DOHH2 (cell line): ENCODE results near the gene BEND5.

Source experiments
- H3F3A ChIP-seq: fragments of 200-600 bp; sonication (generic), shearing (Covaris generic); 2 replicates; pipeline ENCODE4 v1.6.0; 2016; ENCODE audit warnings: antibody characterized with exemption, mild to moderate bottlenecking; ENCODE audit not compliant: control insufficient read depth, insufficient read depth
- H3K27ac ChIP-seq: fragments of 200-600 bp; sonication (generic); 2 replicates; pipeline ENCODE4 v1.5.1; 2014; ENCODE audit warnings: low read depth, mild to moderate bottlenecking, low read length, moderate library complexity
- H3K27me3 ChIP-seq: fragments of 200-600 bp; sonication (generic); 2 replicates; pipeline ENCODE4 v1.6.1; 2014; ENCODE audit warnings: mild to moderate bottlenecking, low read length, mixed read lengths; ENCODE audit not compliant: control insufficient read depth
- H3K36me3 ChIP-seq: fragments of 200-600 bp; sonication (generic); 2 replicates; pipeline ENCODE4 v1.6.1; 2014; ENCODE audit warnings: mild to moderate bottlenecking, low read length, moderate library complexity, mixed read lengths; ENCODE audit not compliant: control insufficient read depth
- H3K4me1 ChIP-seq: fragments of 200-600 bp; sonication (generic); 2 replicates; pipeline ENCODE4 v1.6.1; 2014; ENCODE audit warnings: mild to moderate bottlenecking, low read length, mixed read lengths; ENCODE audit not compliant: control insufficient read depth
- H3K4me2 ChIP-seq: fragments of 200-600 bp; sonication (generic); 2 replicates; pipeline ENCODE4 v1.6.0; 2014; ENCODE audit warnings: mild to moderate bottlenecking, low read length, moderate library complexity
- H3K4me3 ChIP-seq: fragments of 200-600 bp; sonication (generic); 2 replicates; pipeline ENCODE4 v1.5.1; 2014; ENCODE audit warnings: mild to moderate bottlenecking, low read length, mixed read lengths
- H3K79me2 ChIP-seq: fragments of 200-600 bp; sonication (generic); 2 replicates; pipeline ENCODE4 v1.6.1; 2014; ENCODE audit warnings: mild to moderate bottlenecking, low read length, mixed read lengths; ENCODE audit not compliant: control insufficient read depth
- H3K9me2 ChIP-seq: fragments of 200-600 bp; sonication (generic); replicated peaks from 2 replicates; pipeline ENCODE4 v1.6.1; 2014; ENCODE audit warnings: mild to moderate bottlenecking, low read length, mixed read lengths; ENCODE audit not compliant: control insufficient read depth
- H3K9me3 ChIP-seq: fragments of 200-600 bp; sonication (generic); 2 replicates; pipeline ENCODE4 v1.6.1; 2014; ENCODE audit warnings: antibody characterized with exemption, low read length, mixed read lengths; ENCODE audit not compliant: control insufficient read depth, insufficient read depth
- H4K20me1 ChIP-seq: fragments of 200-600 bp; sonication (generic); 2 replicates; pipeline ENCODE4 v1.6.0; 2014; ENCODE audit warnings: low read depth, mild to moderate bottlenecking, antibody characterized with exemption, low read length, moderate library complexity; ENCODE audit not compliant: control insufficient read depth, insufficient read depth
- EZH2phosphoT487 ChIP-seq: fragments of 200-600 bp; sonication (generic); IDR thresholded peaks from 2 replicates; pipeline ENCODE4 v1.6.1; 2017; ENCODE audit warnings: borderline replicate concordance, mild to moderate bottlenecking, antibody characterized with exemption, low read length, moderate library complexity, mixed read lengths
- TF ChIP-seq, protein P1 (sequence below): fragments of 200-600 bp; sonication (generic); IDR thresholded peaks from one replicate; pipeline ENCODE4 v1.5.1; 2014; ENCODE audit warnings: antibody characterized with exemption, mild to moderate bottlenecking, low read depth, low read length; ENCODE audit not compliant: poor library complexity, severe bottlenecking

BEND5 gene

GRCh38 chr1:48681476-48682305 is 95.0 kb downstream of the BEND5 start:
- H3K27ac ChIP-seq = no peak overlapping the region
- H4K20me1 ChIP-seq = no peaks in the 10 kb centered on the region
- H3K79me2 ChIP-seq = no peaks in the 10 kb centered on the region
- H3K4me1 ChIP-seq = no peaks in the 10 kb centered on the region
- no peaks in the 10 kb centered on the region for H3K9me2 ChIP-seq
- H3K9me3 ChIP-seq = no peaks in the 10 kb centered on the region
- H3F3A ChIP-seq = no peaks in the 10 kb centered on the region
- H3K27me3 ChIP-seq = no peaks in the 10 kb centered on the region; the same call in 1 of the 2 replicates
- no peak overlapping the region for H3K4me2 ChIP-seq
- no peak for TF ChIP-seq EZH2phosphoT487
- TF ChIP-seq, protein P1, sequence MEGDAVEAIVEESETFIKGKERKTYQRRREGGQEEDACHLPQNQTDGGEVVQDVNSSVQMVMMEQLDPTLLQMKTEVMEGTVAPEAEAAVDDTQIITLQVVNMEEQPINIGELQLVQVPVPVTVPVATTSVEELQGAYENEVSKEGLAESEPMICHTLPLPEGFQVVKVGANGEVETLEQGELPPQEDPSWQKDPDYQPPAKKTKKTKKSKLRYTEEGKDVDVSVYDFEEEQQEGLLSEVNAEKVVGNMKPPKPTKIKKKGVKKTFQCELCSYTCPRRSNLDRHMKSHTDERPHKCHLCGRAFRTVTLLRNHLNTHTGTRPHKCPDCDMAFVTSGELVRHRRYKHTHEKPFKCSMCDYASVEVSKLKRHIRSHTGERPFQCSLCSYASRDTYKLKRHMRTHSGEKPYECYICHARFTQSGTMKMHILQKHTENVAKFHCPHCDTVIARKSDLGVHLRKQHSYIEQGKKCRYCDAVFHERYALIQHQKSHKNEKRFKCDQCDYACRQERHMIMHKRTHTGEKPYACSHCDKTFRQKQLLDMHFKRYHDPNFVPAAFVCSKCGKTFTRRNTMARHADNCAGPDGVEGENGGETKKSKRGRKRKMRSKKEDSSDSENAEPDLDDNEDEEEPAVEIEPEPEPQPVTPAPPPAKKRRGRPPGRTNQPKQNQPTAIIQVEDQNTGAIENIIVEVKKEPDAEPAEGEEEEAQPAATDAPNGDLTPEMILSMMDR = no peak
- H3K36me3 ChIP-seq = no peaks in the 10 kb centered on the region
- H3K4me3 ChIP-seq = no peak overlapping the region

- Histone ChIP-seq H3K36me3 (no peaks in the 10 kb centered on the region), H3K4me1 (no peaks in the 10 kb centered on the region), H3K9me3 (no peaks in the 10 kb centered on the region), H3K9me2 (no peaks in the 10 kb centered on the region), H3K79me2 (no peaks in the 10 kb centered on the region), H3K4me2 (no peak overlapping the region), H3F3A (no peaks in the 10 kb centered on the region), H4K20me1 (no peaks in the 10 kb centered on the region), H3K27me3 (peaks cover under 1% of the 10 kb centered on the region; the same call in 1 of the 2 replicates), H3K27ac (no peak overlapping the region), H3K4me3 (no peak overlapping the region)
- TF ChIP-seq EZH2phosphoT487 = no peak
- TF ChIP-seq, protein P1 = no peak
Measured at GRCh38 chr1:48680411-48681035, 96.2 kb downstream of the BEND5 start.

DNA sequence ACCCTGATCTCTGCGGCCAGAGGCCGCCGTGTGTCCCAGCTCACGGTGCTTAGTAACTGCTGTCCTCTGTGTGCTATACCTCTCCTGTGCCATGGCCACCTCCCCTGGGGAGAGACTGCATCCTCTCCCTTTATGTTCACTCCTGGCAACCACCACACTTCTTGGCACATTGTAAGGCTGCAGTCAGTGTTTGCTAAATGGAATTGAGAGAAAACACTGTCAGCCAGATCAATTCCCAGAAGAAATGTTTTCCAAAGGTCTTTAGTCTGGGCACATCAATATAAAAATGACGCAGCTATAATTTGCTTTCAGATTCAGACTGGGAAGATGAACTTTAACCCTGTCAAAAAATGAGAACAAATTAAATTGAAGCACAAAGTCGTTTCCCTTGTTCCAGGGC is 96.8 kb downstream of the BEND5 start:
- Histone ChIP-seq H3K4me3 (no peak overlapping the region), H4K20me1 (no peaks in the 10 kb centered on the region), H3K9me3 (no peaks in the 10 kb centered on the region), H3K27me3 (peaks cover 5% of the 10 kb centered on the region; the same call in 1 of the 2 replicates), H3K4me2 (no peak overlapping the region), H3K9me2 (no peaks in the 10 kb centered on the region), H3K36me3 (no peaks in the 10 kb centered on the region), H3F3A (no peaks in the 10 kb centered on the region), H3K27ac (no peak overlapping the region), H3K4me1 (no peaks in the 10 kb centered on the region), H3K79me2 (no peaks in the 10 kb centered on the region)
- TF ChIP-seq, protein P1 = no peak
- no peak for TF ChIP-seq EZH2phosphoT487
